ENCODE measurements around the gene ZNF681. TPM values are rescaled to one million over a fixed set of nuclear protein-coding genes. Genes with fewer than 3 reads are reported as not detected.
"Not testable (repeated sequence)": the region's sequence is repeated elsewhere in the genome, so short reads cannot be mapped to it uniquely, and the experiment has no call there.

Gene ZNF681
- 4.1 and 7.0 TPM in 2 replicates for total RNA-seq (2014; rRNA removed; shearing (Covaris generic))

DNA sequence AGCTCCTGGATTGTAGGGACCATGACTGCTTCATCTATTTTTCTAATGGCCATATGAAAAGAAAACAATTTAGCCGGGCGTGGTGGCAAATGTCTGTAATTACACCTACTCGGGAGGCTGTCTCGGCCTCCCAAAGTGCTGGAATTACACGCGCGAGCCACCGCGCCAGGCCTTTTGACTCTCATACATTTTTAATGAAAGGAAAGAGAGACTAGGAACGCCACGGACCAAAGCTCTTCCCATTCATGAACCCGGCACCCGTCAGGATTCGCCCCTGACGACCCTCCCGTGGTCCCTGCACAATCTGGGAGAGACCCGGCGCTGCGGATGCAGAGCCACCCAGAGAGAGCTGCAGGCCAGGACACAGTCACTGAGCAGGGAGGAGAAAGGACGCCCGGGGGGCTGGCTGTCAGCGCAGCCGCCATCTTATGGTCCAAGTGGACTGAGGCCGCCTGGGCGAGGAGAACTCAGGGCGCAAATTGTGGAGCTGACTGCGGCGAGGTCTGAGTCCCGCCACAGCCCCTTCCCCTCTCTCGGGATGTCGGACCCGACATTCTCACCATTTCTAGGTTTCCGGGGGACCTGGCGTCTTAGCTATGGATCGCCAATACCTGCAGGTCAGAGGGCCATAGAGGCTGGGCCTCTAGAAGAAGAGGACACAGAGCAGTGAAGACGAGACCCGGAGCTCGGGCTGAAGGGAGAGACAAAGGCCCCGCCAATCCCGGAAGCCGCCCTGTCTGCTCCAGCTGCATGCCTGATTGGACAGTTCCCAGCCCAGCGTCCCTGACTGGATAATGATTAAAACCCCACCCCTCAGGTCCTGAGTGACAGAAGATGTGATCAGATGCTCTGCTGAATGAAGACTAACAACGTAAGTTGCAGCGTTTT is at the start of gene ZNF681:
Gene ZNF681 (minus strand): TSS at position 705 of the 888 bp plus-strand sequence. CDS start 142 bp downstream, at position 563.
- in situ Hi-C loops (cut with HindIII; ENCODE audit: low sequenced_read_pairs), result no loop called here
- peak; percentile 99 for DNase-seq (ENCODE audit: low spot score)

DNA sequence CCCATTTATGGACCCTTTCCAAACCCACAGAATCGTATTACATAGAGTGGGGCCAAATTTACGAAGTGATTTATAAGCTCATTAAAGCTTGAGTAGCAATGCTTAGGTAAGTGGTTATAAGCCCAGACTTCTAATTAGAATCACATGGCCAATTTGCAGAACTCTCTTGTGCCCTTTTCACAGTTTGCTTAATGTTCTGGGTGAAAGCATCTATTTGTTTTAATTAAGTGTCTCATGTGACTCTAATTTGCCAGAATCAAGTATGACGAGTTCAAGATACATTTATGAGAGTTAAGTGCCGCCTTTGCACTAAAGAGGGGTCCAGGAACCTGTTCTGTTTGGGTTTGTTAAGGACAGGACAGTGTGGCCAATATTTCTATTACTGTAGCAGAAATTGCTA is 46.0 kb upstream of the ZNF681 start:
- in situ Hi-C loops (cut with HindIII; ENCODE audit: low sequenced_read_pairs), result no loop called here
- no peak for DNase-seq (ENCODE audit: low spot score)

DNA sequence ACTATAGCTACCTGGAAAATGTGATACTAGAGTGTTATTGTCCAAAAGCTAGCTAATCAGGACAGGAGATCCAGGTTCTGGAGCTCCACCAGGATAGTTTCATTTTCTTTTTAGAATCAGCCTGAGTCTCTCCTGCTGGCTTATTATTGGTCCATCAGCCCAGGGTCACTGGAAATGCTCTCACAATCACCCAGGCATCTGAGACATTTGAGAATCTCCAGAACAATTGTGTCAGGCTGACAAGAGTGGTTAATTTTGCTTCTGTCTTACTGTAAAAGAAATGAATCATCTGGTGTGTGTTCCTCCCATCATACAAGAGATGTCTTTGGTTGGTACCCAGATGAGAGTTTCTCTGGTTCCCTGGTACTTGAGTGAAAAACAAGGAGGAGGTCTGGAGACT is 43.6 kb upstream of the ZNF681 start:
- DNase-seq (ENCODE audit: low spot score), result no peak
- in situ Hi-C loops (cut with HindIII; ENCODE audit: low sequenced_read_pairs), result no loop called here

DNA sequence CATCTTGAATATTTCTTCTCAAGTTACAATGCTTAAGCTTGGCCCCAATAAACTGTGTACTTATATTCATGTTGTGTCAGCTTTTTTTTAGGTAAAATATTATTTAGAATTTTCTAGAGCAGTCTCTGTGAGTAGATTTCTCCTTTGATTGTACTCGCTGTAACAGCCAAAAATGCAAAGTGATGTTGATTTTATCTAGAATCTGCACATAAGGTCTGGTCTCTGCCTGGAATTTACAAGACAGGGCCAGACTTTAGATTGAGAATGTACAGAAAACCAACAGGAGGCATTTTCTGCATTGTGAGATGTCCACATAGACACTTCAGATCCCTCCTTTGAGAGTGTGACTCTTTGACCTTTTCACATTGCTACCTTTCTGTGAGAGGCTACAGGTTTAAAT is 43.1 kb upstream of the ZNF681 start:
- in situ Hi-C loops (cut with HindIII; ENCODE audit: low sequenced_read_pairs), result no loop called here
- no peak for DNase-seq (ENCODE audit: low spot score)

DNA sequence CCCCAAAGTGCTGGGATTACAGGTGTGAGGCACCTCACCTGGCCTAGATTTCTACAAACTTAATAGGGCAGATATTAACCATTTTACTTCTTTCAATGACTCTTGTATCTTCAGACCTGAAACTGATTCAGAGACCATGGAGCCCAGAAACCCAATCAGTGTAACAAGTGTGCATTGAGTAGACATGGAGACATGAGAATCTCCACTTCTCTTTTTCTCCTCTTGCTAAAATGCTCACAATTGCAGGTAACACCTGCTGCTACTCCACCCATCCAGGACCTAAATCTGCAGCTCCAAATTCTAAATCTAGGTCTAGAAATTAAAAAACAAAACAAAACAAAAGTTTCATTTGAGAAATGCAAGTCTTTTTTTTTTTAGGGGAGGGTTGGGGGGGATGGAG is 42.2 kb upstream of the ZNF681 start:
- in situ Hi-C loops (cut with HindIII; ENCODE audit: low sequenced_read_pairs), result no loop called here
- no peak for DNase-seq (ENCODE audit: low spot score)

DNA sequence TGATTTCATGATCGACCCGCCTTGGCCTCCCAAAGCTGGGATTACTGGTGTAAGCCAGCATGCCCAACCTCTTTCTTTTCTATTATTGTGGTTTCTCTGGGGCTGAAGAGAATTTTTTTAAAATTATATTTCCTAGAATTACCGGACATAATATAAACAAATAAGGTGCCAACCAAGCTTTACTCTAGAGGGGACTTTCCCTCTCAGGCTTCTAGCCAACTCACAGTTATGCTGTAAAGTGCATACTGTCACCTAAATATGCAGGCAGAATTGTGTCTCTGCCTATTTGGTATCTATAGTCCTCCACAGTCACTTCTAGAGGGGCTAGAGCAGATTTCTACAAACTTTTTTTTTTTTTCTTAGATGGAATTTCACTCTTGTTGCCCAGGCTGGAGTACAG is 41.6 kb upstream of the ZNF681 start:
- no peak for DNase-seq (ENCODE audit: low spot score)
- in situ Hi-C loops (cut with HindIII; ENCODE audit: low sequenced_read_pairs), result no loop called here

DNA sequence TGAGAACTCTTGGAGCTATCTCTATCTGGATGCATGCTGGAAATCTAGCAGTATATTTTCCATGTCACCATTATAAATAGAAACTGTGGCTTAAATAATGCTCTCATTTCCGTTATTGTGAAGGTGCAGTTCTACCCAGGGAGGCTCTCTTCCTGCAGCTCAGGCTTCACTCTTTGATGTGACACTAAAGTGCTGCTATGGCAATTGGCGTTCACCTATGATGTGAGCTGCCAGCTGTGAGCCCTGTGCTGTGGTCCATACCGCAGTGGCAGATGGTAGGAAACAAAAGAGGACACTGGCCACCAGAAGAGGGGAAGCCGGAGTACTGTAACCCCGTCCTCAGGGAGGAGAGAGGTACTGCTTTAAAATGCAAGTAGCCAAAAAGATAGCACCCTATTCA is 40.6 kb upstream of the ZNF681 start:
- in situ Hi-C loops (cut with HindIII; ENCODE audit: low sequenced_read_pairs), result no loop called here
- peak; percentile 7 for DNase-seq (ENCODE audit: low spot score)

DNA sequence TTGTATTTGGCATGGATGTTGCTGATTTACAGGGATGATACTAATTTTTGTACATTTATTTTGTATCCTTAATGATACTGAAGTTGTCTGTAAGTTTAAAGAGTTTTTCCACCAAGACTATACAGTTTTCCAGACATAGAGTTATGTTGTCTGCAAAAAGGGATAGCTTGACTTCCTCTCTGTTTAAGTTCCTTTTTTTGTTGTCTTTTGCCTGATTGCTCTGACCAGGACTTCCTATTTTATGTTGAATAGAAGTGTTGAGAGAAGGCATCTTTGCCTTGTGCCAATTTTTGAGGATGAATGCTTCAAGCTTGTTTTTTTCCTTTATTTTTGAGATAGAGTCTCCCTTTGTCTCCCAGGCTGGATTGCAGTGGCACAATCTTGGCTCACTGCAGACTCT is 36.8 kb upstream of the ZNF681 start:
- in situ Hi-C loops (cut with HindIII; ENCODE audit: low sequenced_read_pairs), result no loop called here
- no peak for DNase-seq (ENCODE audit: low spot score)

DNA sequence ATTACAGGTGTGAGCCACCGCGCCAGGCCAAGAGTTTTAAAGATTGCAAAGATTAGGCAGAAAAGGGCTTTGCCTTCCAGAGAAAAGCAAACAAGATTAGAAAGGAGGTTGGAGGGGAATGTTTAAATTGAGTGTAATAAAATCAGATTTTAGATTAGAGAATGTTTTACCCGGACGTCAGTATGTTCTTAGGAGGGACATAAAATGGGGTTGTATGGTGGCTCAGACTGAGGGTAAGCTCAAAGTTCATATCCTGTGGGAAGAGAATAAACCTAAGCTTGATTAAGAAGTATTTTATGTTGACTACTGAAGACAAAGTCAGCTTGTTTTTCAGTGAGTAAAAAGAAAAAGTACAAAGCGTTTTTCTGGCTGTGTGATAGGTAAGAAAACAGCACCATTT is 34.1 kb upstream of the ZNF681 start:
- in situ Hi-C loops (cut with HindIII; ENCODE audit: low sequenced_read_pairs), result no loop called here
- DNase-seq (ENCODE audit: low spot score), result no peak

DNA sequence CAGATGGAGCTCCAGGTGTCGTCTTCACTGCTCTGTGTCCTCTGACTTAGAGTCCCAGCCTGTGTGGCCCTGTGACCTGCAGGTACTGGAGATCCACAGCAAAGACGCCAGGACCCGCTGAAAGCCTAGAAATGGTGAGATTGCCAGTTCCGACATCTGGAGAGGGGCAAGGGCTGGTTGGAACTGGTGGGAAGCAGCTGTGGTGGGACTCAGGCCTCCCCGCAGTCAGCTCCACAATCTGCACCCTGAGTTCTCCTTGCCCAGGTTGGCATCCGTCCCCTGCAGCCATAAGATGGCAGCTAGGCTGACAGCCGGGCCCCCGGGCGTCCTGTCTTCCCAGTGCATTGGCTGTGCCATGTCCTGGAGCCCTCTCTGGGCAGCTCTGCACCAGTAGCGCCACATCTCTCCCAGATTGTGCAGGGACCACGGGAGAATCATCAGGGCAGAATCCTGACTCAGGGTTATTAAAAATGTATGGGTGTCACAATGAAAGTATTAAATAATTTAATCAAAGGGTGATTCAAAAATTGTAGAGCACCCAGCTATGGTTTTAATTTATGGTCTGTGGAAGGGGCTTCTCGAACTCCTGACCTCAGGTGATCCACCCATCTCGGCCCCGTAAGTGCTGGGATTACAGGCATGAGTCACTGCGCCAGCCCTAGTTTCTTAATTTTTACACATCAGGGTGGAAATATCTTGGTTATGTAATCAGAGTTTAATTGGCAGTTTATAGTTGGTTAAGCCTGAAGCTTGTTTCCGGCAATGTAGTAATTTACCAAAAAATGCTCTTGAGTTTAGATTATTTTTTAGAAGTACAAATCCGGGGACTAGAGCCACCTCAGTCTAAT is 32.2 kb upstream of the ZNF681 start:
- in situ Hi-C loops (cut with HindIII; ENCODE audit: low sequenced_read_pairs), result no loop called here
- no peak for DNase-seq (ENCODE audit: low spot score)

DNA sequence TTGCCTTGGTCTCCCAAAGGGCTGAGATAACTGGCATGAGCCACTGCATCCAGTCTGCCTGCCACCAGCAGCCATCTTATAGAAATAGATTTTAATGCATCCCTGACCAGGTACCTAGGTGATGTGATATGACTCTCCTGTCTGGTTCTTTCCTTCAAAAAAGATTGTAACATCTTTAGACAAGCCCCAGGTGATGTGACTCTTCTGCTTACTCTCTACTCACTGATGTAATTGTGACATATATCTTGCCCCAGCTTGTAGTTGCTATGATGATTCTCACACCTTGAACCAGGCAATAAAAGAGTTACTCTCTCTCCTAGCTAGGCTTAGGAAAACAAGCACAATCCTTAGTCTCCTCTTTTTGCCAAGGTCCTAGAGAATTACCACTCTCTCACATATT is 30.6 kb upstream of the ZNF681 start:
- DNase-seq (ENCODE audit: low spot score), result no peak
- in situ Hi-C loops (cut with HindIII; ENCODE audit: low sequenced_read_pairs), result no loop called here

DNA sequence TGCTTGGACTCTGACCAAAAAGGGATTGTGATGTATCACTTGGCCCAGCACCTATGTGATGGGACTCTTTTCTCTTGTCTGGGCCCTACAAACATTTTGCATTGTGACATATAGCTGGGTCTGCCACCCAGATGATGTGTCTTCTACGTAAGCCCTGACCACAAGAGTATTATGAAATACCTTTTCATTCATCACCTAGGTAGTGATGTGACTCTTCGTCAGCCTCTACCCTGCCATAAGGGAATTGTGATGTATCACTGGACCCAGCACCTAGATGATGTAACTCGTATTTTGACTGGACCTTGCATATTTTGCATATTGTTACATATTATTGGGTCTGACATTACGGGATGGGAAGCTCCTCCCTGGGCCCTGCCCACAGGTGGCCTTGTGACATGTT is 29.7 kb upstream of the ZNF681 start:
- in situ Hi-C loops (cut with HindIII; ENCODE audit: low sequenced_read_pairs), result no loop called here
- DNase-seq (ENCODE audit: low spot score), result no peak

DNA sequence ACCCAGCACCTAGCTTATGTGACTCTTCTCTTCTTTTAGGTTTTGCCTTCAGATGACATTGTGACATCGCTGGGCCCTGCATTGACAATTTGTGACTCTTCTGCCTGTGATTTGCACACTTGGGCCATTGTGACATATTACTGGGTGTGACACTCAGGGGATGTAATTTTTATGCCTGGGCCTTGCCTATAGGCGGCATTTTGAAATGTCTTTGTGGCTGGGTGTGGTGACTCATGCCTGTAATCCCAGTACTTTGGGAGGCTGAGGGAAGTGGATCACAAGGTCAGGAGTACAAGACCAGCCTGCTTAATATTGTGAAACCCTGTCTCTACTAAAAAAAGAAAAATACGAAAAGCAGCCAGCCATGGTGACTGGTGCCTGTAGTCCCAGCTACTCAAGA is 28.4 kb upstream of the ZNF681 start:
- DNase-seq (ENCODE audit: low spot score), result no peak
- in situ Hi-C loops (cut with HindIII; ENCODE audit: low sequenced_read_pairs), result no loop called here

DNA sequence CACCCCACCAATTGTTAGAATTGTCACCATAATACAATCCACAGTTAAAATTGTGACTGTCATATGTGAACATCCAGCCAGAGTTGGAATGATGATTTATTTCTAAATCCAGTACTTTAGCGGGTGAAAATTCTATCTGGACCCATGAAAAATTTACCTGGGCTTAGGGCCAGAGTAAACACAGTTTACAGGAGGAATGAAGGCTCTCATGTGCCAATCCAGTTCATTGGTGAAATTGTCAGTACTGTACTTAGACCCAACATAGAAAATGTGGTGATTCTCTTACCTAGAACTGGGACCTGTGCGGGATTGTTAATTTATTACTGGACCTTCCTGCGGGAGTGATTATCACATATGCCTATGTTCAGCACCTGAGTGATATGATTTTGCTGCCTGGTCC is 27.3 kb upstream of the ZNF681 start:
- in situ Hi-C loops (cut with HindIII; ENCODE audit: low sequenced_read_pairs), result no loop called here
- DNase-seq (ENCODE audit: low spot score), result no peak

DNA sequence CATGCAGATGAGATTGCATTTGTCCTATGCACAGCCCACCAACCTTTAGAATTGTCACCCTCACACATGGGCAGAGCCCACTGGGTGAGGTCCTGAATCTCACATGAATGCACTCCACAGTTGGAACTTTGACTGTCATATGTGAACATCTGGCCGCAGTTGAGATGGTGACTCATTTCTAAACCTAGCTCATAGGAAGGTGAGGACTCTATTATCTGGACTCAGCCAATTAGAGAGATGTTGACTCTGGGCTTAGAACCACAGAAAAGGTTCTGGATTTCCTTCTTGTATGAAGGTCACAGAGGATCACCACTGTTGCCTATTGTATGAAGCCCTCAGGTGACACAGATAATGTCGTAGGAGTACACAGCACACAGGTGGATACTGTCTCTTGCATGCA is 25.6 kb upstream of the ZNF681 start:
- in situ Hi-C loops (cut with HindIII; ENCODE audit: low sequenced_read_pairs), result no loop called here

DNA sequence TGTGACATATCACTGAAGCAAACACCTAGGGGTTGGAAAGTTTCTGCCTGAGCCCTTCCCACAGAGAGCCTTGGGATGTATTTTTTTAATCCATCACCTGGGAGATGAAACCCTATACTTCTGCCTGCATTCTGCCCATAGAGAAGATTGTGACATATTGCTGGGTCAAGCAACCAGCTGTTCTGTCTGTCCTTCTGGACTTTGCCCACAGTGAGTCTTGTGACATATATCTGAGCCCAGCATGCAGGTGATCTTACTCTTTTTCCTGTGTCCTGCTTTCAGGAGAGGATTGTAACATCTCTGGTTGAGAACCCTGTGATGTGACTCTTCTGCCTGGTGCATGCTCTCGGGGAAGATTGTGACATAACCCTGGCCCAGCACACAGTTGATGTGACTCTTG is 24.9 kb upstream of the ZNF681 start:
- DNase-seq (ENCODE audit: low spot score), result no peak
- in situ Hi-C loops (cut with HindIII; ENCODE audit: low sequenced_read_pairs), result no loop called here

More for the DNA sequence above, 25.6 kb upstream of the ZNF681 start:
- DNase-seq (ENCODE audit: low spot score), result no peak

DNA sequence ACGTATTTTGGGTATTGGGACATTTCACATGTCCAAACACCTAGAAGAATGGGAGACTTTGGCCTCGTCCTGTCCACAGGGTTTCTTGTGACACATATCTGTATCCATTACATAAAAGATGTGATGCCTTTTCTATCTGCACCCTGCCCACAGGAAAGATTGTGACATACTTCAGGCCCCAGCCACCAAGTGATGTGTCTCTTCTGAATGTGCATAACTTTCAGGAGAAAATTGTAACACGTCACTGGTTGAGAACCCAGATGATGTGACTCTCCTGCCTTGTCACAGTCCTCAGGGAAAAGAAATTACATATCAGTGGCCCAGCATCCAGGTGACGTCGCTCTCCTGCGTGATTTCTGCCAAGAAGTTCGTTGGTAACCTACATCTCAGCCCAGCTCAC is 21.0 kb upstream of the ZNF681 start:
- in situ Hi-C loops (cut with HindIII; ENCODE audit: low sequenced_read_pairs), result no loop called here

DNA sequence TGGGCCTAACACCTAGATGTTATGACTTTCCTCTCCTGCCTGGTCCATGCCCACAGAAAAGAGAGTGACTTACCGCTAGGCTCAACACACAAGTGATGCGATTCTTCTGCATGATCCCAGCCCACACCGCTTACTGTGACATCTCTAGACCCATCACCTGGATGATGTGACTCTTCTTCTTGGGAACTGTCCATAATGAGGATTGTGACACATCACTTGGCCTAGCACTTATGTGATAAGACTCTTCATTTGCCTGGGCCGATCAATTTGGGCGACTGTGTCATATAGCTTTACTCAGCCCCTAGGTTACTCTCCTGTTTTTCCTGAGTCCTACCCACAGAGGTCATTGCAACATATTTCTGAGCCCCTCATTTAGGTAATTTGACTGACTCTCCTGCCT is 19.9 kb upstream of the ZNF681 start:
- in situ Hi-C loops (cut with HindIII; ENCODE audit: low sequenced_read_pairs), result no loop called here
- DNase-seq (ENCODE audit: low spot score), result no peak

More for the DNA sequence above, 21.0 kb upstream of the ZNF681 start:
- no peak for DNase-seq (ENCODE audit: low spot score)

DNA sequence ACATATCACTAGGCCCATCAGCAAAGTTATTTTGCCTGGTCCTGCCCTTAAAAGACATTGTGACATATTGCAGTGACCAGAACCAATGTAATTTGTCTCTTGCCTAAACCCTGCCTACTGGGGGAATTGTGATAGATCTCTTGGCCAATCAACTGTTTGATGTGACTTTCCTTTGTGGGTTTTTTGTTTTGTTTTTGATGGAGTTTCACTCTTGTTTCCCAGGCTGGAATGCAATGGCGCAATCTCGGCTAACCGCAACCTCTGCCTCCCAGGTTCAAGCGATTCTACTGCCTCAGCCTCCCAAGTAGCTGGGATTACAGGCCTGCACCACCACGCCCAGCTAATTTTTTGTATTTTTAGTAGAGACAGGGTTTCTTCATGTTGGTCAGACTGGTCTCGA is 19.3 kb upstream of the ZNF681 start:
- in situ Hi-C loops (cut with HindIII; ENCODE audit: low sequenced_read_pairs); DNase-seq (ENCODE audit: low spot score): not testable (repeated sequence)

DNA sequence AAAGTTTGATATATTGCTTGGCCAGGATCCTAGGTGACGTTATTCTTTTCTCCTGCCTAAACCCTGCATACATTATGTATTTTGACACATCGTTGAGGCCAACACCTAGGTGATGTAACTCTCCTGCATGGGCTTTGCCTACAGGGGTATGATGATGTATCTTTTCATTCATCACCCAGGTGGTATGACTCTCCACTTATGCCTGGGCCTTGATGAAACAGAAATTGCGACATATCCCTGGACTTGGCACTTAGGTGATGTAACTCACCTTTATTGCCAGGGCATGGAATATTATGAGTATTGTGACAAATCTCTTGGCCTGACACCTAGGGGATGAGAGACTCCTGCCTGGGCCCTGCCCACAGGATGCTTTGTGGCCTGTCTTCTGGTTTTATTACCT is 18.5 kb upstream of the ZNF681 start:
- no peak for DNase-seq (ENCODE audit: low spot score)

More for the DNA sequence above, 18.5 kb upstream of the ZNF681 start:
- in situ Hi-C loops (cut with HindIII; ENCODE audit: low sequenced_read_pairs), result no loop called here

Data from G401 (cell line).